Mesothelial cell of epicardium (in vitro differentiated cells): ENCODE measurements around the gene CCSER2. TPM values are rescaled to one million over a fixed set of nuclear protein-coding genes. Genes with fewer than 3 reads are reported as not detected.

Experiments
- DNase-seq, 2 experiments: peaks; one replicate each; pipeline ENCODE4 v3.0.0; 2021; ENCODE audit warnings: low spot score in 2 of 2; ENCODE audit not compliant: unreplicated experiment in 2 of 2
- H3K27ac Mint-ChIP-seq: 2 replicates; pipeline ENCODE4 v1.8.0; 2021; ENCODE audit warnings: mixed read lengths
- H3K27me3 Mint-ChIP-seq: 2 replicates; pipeline ENCODE4 v1.8.0; 2021; ENCODE audit warnings: low read depth, mixed read lengths
- H3K36me3 Mint-ChIP-seq: 2 replicates; pipeline ENCODE4 v1.8.0; 2021; ENCODE audit warnings: mixed read lengths
- H3K4me1 Mint-ChIP-seq: 2 replicates; pipeline ENCODE4 v1.8.0; 2021; ENCODE audit warnings: mixed read lengths
- H3K4me3 Mint-ChIP-seq: 2 replicates; pipeline ENCODE4 v1.8.0; 2021; ENCODE audit warnings: mild to moderate bottlenecking, moderate library complexity, mixed read lengths
- H3K9me3 Mint-ChIP-seq: 2 replicates; pipeline ENCODE4 v1.8.0; 2021; ENCODE audit warnings: mixed read lengths
- CTCF ChIP-seq: fragments of 200-600 bp; sonication (generic); IDR thresholded peaks from one replicate; pipeline ENCODE4 v1.5.0; 2021; ENCODE audit warnings: antibody characterized with exemption; ENCODE audit not compliant: unreplicated experiment
- total RNA-seq: library from RNA; stranded (reverse); gene quantifications from 3 replicates; pipeline ENCODE4 v1.2.1, GENCODE V29; 2021

The CCSER2 gene
- total RNA-seq, 1 donor from 2014 or later, result 37.1 TPM

GRCh38 chr10:84456126-84456525 is 127.7 kb downstream of the CCSER2 start:
- H3K27ac Mint-ChIP-seq, result peak overlapping the region; percentile 10
- peaks cover 40% of the 10 kb centered on the region for H3K36me3 Mint-ChIP-seq
- no peak overlapping the region for H3K4me3 Mint-ChIP-seq
- H3K9me3 Mint-ChIP-seq, result peaks cover 24% of the 10 kb centered on the region
- TF ChIP-seq CTCF, result no peak
- H3K27me3 Mint-ChIP-seq, result no peaks in the 10 kb centered on the region
- H3K4me1 Mint-ChIP-seq, result peaks cover 8% of the 10 kb centered on the region
- DNase-seq, result no peak

- peaks cover 38% of the 10 kb centered on the region for H3K36me3 Mint-ChIP-seq
- no peak for TF ChIP-seq CTCF
- peaks cover 17% of the 10 kb centered on the region for H3K9me3 Mint-ChIP-seq
- no peak overlapping the region for H3K27ac Mint-ChIP-seq
- DNase-seq, result no peak
- no peak overlapping the region for H3K4me3 Mint-ChIP-seq
- no peaks in the 10 kb centered on the region for H3K27me3 Mint-ChIP-seq
- peaks cover 11% of the 10 kb centered on the region for H3K4me1 Mint-ChIP-seq
Observed at GRCh38 chr10:84460520-84460919, 132.1 kb downstream of the CCSER2 start.

GRCh38 chr10:84469470-84469869 is 141.1 kb downstream of the CCSER2 start:
- Mint-ChIP-seq H3K27me3 (no peaks in the 10 kb centered on the region), H3K4me1 (peaks cover 4% of the 10 kb centered on the region), H3K9me3 (peaks cover 11% of the 10 kb centered on the region), H3K4me3 (no peak overlapping the region), H3K27ac (peak overlapping the region; percentile 13), H3K36me3 (peaks cover 27% of the 10 kb centered on the region)
- DNase-seq, result no peak
- TF ChIP-seq CTCF, result no peak

GRCh38 chr10:84473136-84473535 is 144.7 kb downstream of the CCSER2 start:
- no peaks in the 10 kb centered on the region for H3K9me3 Mint-ChIP-seq
- H3K27ac Mint-ChIP-seq, result peak overlapping the region; percentile 39
- H3K27me3 Mint-ChIP-seq, result no peaks in the 10 kb centered on the region
- TF ChIP-seq CTCF, result no peak
- peaks cover 5% of the 10 kb centered on the region for H3K36me3 Mint-ChIP-seq
- H3K4me3 Mint-ChIP-seq, result no peak overlapping the region
- peaks cover 11% of the 10 kb centered on the region for H3K4me1 Mint-ChIP-seq
- no peak for DNase-seq

GRCh38 chr10:84477398-84478128 is 149.2 kb downstream of the CCSER2 start:
- H3K27ac Mint-ChIP-seq, result peak overlapping the region; percentile 52
- H3K4me1 Mint-ChIP-seq, result peaks cover 17% of the 10 kb centered on the region
- TF ChIP-seq CTCF, result no peak
- no peak for DNase-seq
- H3K4me3 Mint-ChIP-seq, result no peak overlapping the region
- peaks cover 7% of the 10 kb centered on the region for H3K36me3 Mint-ChIP-seq
- H3K9me3 Mint-ChIP-seq, result no peaks in the 10 kb centered on the region
- no peaks in the 10 kb centered on the region for H3K27me3 Mint-ChIP-seq
